ENCODE results near the gene PLA2G15. TPM values are rescaled to one million over a fixed set of nuclear protein-coding genes. Genes with fewer than 3 reads are reported as not detected.

Gene PLA2G15
- total and polyA plus RNA-seq, 2 of the 13 experiments (the other 11 are each of a cell fraction or from before 2014, with no cell fraction given): 14.4 to 23.7 TPM

- peak; percentile 45 for TF ChIP-seq THRA (CRISPR knock-in tag; IDR thresholded peaks at IDR 0.05; ENCODE audit: borderline replicate concordance)
- TF ChIP-seq ZBTB38 (CRISPR knock-in tag; IDR thresholded peaks at IDR 0.05): peak; percentile 4
- TF ChIP-seq TFDP1 (CRISPR knock-in tag; IDR thresholded peaks at IDR 0.05; ENCODE audit: borderline replicate concordance): peak; percentile 48; the same call in 1 of the 2 replicates
- no peak for TF ChIP-seq NFRKB (IDR thresholded peaks at IDR 0.05)
- 0 out of 2 replicates have a peak, but pooled peaks have one; percentile 22 for TF ChIP-seq ETS1 (CRISPR knock-in tag; IDR thresholded peaks at IDR 0.05)
- TF ChIP-seq PPARG (CRISPR knock-in tag; conservative IDR thresholded peaks at IDR 0.05): no peak
- TF ChIP-seq CHCHD3 (CRISPR knock-in tag; IDR thresholded peaks at IDR 0.05): no peak
- peak; percentile 27; the same call in 1 of the 2 replicates for TF ChIP-seq AHR (CRISPR knock-in tag; IDR thresholded peaks at IDR 0.05)
- TF ChIP-seq ELK4 (CRISPR knock-in tag; IDR thresholded peaks at IDR 0.05; ENCODE audit: borderline replicate concordance): no peak
- peak; percentile 85; the same call in 1 of the 2 replicates for TF ChIP-seq ZNF572 (CRISPR knock-in tag; IDR thresholded peaks at IDR 0.05)
- TF ChIP-seq ZBTB26 (CRISPR knock-in tag; IDR thresholded peaks at IDR 0.05; ENCODE audit: borderline replicate concordance): 0 out of 2 replicates have a peak, but pooled peaks have one; percentile 36
- TF ChIP-seq HNRNPL (IDR thresholded peaks at IDR 0.05; ENCODE audit: low read depth, low read length): no peak
- TF ChIP-seq HNF1A (IDR thresholded peaks at IDR 0.05; ENCODE audit: low read depth): no peak
- peak; percentile 6; the same call in 1 of the 2 replicates for TF ChIP-seq HNF1A (CRISPR knock-in tag; IDR thresholded peaks at IDR 0.05; ENCODE audit: borderline replicate concordance)
- 0 out of 2 replicates have a peak, but pooled peaks have one; percentile 27 for TF ChIP-seq AKAP8 (CRISPR knock-in tag; IDR thresholded peaks at IDR 0.05)
- TF ChIP-seq HDAC2 (CRISPR knock-in tag; IDR thresholded peaks at IDR 0.05): peak; percentile 48
- peak; percentile 52 for TF ChIP-seq HOXA3 (CRISPR knock-in tag; IDR thresholded peaks at IDR 0.05)
- TF ChIP-seq ZNF17 (CRISPR knock-in tag; IDR thresholded peaks at IDR 0.05): no peak
These were observed 19.2 kb downstream of the PLA2G15 start, which contains the start of gene SLC7A6 (continued) for GRCh38 chr16:68264128-68265077.

All from HepG2 (cell line).